Measurements from ENCODE around the gene EFCAB6.

The EFCAB6 gene

DNA sequence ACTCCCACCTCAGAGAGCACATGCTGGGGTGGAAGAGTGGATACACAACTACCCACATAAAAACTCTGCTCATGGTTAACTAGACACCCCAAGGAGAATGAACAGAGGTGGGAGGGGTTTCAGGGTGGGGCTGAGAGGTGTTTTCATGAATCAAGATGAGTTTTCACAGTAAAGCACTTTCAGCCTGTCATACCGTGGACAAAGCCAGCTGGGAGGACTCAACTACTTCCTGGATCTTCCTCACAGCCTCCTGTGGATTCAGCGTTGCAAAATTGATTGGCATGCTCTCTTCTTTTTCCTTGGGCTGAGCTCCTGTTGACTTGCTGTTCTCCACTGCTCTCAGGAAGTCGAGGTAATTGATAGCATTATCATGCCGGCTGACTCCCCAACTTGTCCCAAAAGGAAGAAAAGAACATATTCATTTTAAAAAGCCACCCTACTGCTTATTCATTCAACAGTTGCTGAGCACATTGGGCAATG lies 231.8 kb downstream of the EFCAB6 start:
- DNase-seq (ENCODE audit: low read depth in 2 of 2): no peak

DNA sequence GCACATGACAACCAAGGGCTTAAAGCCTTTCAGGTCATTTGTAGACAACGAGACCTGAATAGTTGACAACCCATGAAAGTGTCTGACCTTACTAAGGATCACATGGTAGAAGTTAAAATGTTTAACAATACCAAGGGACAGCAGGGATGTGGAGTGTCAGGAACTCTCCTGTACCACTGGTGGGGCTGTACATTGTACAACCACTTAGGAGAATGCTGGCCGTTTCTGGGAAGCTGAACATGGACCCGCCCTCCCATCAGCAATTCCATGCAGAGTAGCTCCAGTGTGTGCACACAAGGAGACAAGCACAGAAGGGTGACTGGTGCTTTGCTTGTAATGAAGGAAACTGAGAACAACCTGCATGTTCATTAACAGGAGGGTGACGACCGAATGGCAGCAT lies 237.4 kb downstream of the EFCAB6 start:
- no peak for DNase-seq (ENCODE audit: low read depth in 2 of 2)

DNA sequence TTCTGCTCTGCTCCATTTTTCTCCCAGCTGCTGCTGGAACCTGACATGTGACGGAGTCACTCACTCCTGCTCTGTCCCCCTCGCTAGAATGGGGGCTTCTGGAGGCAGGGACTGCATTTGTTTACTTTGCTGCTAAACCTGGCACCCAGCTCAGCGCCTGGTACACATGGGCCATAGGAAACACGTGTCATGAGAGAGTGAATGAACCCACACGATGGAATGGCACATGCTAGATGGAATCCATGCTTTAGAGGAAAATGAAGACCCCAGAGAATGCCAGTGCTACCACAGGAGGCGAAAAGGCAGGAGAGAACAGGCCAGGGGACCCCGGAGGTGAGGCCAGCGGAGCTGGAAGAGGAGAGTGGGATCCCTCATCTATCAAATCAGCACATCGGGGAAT lies 239.4 kb downstream of the EFCAB6 start:
- DNase-seq (ENCODE audit: low read depth in 2 of 2): no peak

DNA sequence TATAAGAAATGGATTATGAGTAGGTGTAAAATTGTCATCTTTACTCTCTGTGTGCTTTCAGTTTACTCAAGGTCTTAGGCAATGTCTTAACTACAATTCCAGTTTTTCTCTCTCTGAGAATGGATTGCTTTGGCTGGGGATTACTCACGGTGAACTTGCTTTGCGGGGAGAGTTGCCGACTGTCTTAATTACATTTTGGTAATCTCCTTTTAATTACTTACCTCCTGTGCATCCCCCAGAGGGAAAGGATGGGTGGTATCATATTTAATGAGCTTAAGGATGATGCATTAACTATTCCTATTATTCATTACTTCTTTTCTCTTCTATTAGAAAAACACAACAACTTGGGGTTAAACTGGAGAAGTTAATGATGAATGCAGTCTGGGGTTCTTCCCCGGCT lies 240.9 kb downstream of the EFCAB6 start:
- no peak for DNase-seq (ENCODE audit: low read depth in 2 of 2)

DNA sequence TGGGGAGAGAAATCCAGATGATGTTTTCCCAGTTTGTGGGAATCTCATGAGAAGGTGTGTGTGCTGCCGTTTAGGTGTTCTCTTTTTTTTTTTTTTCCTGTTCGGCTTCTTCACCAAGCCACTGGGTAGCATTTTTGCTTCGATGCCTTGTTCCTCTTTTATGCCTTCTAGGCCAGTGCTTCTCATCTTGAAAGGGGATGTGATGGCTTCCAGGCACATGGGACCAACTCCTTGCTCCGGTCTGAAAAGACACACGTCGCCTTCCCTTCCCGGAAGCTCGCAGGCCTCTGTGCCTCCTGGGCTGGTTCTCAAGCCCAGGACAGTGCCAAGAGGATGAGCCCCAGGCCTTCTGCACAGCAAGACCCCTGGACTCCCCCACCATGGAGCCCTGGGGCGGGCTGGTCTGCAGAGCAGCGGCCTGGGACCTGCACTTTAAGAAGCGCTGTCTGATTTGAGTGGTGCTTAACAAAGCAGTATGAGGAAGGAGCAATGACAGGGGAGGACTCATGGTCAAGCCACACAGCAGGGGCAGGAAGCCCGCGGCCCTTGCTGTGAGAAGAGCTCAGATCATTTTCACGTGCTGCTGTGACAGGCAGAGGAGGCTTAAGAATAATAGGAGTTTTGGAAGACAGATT lies 241.5 kb downstream of the EFCAB6 start:
- no peak for DNase-seq (ENCODE audit: low read depth in 2 of 2)

DNA sequence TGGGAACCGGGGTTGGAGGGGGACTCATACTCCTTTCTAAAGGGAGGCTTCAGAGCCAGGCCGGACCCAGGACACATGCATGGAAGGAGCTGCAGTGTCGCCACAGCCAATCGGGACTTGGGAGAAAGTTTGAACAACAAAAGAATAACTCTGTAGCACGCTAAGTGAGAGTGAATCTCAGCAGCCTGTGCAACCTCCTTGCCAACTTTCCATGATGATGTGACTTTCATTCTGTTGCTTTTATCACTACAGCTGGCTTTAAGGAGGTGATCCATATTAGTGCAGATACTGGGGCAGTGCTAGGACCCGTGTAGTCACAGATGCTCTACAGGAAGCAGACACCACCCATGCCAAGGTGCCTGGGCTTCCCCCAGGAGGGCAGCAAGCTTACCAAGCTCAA lies 243.0 kb downstream of the EFCAB6 start:
- no peak for DNase-seq (ENCODE audit: low read depth in 2 of 2)

DNA sequence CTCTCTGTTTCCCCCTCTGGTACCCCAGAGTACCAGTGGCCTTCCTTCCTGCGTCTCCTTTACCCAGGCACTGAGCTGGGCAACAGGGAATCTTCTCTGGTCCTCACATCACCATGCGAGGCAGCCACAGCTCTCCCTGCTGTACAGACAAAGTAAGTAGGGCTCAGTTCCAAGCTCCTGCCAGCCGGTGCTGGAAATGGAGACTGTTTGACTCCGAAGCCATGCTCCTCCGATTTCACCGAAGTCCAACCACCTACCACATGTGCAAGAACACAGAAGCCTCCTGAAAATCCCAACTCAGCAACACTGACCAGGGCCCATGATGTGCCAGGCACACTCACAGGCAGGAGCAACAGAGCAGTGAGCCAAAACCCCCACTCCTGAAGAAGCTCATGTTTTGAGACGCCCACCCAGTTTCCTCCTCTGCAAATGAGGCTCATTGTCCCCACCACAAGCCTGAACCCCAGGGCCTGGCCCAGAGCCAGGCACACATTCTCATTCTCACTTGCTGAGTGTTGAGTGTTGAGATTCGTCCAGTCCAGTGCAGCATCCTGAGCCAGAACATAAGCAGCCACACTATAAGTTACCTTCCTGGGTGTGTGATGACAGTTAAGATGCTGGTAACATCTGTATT lies 244.3 kb downstream of the EFCAB6 start:
- DNase-seq (ENCODE audit: low read depth in 2 of 2): no peak

DNA sequence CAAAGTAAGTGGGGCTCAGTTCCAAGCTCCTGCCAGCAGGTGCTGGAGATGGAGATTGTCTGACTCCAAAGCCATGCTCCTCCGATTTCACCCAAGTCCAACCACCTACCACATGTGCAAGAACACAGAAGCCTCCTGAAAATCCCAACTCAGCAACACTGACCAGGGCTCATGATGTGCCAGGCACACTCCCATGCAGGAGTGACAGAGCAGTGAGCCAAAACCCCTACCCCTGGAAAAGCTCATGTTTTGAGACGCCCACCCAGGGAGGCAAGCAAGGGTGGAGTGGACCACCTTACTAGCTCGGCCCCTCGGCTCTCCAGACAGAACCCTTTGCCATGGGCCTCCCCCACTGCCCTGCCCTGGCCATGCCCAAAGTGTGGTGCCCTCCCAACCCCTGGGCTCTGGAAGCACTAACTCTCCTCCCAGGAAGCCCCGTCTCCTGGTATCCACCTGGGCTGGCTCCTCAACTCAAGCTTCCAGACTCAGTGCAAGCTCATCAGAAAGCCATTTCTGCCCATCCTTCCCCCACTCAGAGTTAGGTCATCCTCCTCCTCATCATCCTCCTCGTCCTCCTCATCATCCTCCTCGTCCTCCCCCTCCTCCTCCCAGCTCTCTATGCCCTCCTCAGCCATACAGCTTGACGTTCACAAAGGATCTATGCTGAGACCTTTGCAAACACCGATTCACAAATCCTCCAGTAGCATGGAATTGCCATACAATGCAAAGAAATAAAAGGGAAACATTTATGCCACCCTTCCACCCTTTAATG lies 245.4 kb downstream of the EFCAB6 start:
- DNase-seq (ENCODE audit: low read depth in 2 of 2): no peak

DNA sequence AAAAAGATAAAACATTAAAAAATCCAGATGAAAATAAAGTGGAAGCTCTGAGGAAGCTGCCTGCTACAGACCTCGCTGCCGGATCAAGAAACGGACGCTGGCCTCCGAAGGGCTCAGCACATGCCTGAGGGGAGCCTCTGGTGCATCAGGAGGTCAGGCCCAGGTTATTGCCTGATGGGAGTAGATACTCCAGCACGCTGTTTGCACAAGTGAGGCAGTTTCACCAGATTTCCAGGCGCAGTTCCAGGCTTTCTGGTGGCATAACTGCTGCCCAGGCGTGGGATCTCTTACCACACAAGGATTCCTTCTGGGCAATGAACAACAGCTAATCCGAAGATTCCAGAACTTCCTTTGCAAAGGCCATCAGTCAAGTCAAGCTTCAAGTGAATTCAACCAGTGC lies 246.1 kb downstream of the EFCAB6 start:
- DNase-seq (ENCODE audit: low read depth in 2 of 2): no peak

DNA sequence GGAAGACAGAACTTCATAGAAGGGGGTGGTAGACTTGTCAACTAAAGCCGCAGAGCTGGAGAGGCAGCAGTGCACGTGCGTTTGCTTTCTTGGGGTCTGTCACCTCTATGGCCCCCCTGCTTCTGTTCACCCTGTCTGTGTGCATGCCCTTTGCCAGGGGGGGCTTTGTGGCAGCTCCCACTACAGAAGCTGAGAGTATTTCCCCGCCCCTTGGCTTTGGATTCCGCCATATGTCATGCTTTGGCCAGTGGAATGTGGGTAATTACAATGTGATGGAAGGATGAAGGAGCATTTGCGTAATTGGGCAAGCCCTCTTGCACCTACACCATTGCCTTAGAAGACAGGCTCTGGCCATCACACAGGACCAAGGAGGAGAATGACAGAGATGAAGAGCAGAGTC lies 247.2 kb downstream of the EFCAB6 start:
- DNase-seq (ENCODE audit: low read depth in 2 of 2): no peak

DNA sequence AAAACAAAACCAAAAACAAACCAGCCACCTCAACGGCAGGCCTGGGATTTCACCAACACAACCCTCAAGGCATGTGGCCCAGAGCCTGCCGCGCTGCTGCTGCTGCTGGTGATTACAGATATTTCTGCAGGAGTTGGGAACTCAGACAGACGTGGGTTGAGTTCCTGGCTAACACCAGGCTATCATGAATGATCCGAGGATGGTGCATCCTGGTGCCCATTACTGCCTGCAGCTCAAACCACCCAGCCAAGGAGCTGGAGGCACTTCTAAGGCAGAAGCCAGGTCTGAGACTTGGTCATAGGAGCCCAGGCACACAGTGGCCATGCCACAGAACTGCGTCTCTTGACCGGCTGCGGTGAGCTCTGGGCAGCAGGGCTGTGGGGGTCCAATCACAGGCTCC lies 248.5 kb downstream of the EFCAB6 start:
- DNase-seq (ENCODE audit: low read depth in 2 of 2): no peak

DNA sequence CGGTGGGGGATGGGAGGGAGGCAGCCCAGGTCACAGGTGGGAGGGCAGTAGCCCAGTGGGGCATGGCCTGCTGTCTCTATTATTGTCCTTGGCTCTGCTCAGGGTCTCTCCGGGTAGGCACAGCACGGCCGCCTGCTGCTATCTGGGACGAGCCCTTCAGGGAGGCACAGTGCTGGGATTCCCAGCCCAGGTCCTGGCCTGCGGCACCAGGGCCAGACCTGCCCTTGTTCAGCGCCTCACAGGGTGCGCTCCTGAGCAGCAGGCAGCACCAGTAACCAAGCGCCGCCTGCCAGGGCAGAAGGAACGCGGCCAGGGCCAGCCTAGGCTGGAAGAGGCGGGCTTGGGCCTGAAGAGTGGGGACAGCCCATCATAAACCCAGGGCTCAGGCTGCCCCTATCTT lies 249.3 kb downstream of the EFCAB6 start:
- DNase-seq (ENCODE audit: low read depth in 2 of 2): no peak

DNA sequence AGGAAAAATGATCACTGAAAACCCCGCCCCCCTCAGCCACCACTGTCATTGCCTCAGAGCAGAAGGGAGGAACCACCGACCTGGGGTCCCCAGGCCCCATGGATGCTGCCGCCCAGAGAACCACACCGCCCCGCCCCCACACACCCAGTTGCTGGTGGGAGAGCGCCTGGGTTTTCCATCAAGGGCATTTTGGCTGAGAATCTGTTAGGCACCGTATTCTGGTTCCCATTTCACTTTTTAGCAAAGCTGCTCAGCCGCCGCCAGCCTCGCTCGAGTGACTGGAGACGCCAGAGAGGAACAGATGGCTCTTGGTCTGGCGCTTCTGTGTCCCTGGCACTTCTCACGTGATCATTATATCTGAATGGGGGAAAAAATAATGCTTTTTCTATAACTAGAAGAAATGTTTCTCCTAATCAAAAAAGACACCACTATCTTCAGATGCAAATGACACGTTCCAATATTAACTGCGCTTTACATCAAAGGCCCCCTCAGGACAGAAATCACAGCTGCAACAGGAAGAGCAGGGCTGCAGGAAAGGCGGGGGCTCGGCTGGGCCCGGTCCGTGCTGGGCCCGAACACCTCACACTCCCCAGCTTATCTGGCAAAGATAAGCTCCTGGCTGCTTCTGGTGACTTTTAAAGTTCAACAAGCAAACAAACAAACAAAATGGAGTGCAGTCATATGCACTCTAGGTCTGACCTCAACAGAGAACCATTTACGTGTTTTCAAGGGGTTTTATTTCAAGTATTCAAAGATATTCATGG lies 250.5 kb downstream of the EFCAB6 start:
- DNase-seq (ENCODE audit: low read depth in 2 of 2): no peak

DNA sequence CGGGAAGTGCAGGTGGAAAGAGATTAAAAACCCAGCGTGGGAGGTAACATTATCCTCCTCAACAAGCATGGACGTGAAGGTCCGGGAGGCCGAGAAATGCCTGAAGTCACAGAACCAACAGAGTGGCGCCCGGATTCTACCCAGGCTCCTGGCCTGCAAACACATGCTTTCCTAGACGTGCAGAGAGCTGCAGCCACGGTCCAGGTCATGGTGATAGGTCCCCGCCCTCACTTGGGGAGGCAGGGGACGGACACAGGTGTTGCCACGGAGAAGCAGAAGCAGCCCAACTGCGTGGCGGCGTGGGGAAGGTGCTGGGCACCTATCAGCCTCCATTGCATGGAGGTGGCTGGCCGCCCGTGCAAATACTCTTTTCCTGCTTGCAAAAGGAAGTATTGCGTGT lies 251.5 kb downstream of the EFCAB6 start:
- no peak for DNase-seq (ENCODE audit: low read depth in 2 of 2)

DNA sequence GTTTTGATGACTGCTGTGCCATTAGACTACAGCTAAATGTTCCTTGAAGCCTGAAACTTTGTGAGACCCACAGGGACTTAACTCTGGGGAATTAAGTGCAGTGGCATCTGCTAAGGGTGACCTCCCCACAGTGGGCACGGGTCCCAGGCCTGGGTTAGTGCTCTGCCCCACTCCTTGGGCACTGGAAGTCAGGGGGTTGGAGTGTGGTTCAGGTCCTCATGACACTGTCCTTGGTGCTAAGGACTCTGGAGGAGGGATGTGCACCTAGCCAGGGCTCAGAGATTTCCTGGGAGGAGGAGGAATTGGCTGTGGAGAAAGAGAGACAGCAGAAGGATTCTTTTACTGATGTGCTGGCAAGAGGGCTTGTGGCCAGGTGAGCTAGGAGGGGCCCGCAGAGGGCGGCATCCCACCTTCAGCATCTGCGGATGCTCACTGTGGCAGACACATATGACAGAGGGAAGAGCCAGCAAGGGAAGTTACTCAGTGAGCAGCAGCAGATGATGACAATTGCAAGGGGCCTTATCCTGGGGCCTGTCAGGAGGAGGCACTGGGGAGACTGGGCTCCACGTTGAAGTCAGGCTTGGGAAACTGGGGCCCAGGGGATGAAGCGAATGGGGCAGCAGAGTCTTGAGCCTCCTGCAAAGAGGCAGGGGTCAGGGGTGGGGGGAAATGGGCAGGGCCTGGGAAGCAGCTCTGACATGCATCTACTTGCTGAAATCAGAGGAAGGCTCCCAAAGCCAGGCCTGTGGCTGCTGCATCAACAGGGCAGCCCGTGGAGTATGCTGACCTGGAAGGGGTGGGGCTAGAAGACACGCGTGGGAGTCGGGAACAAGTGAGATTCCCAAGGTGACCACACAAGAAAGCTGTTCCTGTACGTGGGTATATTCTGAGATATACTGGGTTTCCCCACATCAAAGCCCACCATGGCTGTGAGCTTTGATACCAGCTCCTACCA lies 256.3 kb downstream of the EFCAB6 start:
- DNase-seq (ENCODE audit: low read depth in 2 of 2): no peak

DNA sequence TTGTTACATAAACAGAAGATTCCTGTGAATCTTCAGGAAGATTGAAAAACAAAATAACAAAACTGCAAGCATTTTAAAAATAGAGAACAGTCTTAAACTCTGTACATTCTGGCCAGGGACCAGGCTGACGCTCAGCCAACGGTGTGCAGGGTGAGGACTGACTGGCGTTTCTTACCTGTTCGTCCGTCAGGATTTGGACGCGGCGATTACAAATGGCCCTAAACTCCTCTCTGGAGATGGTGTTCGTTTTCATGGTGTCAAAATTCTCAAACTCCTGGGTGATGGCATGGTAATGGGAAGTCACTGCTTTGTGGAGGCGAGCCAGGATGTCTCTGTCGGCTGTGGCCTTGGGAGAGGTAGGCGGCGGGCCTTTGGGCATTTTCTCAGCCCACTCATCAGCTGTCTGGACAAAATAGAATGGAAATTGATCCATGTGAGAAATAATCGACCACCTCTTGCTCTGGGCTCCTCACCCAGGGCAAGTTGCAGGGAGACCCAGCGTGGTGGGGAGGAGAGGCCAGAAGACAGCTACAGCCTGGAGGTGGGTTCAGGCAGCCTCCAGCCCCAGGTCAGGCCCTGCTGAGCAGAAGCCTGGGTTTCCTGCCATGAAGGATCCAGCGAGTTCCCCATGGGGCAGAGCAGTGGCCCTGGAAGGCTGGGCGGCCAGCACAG lies 257.3 kb downstream of the EFCAB6 start:
- DNase-seq (ENCODE audit: low read depth in 2 of 2): no peak

DNA sequence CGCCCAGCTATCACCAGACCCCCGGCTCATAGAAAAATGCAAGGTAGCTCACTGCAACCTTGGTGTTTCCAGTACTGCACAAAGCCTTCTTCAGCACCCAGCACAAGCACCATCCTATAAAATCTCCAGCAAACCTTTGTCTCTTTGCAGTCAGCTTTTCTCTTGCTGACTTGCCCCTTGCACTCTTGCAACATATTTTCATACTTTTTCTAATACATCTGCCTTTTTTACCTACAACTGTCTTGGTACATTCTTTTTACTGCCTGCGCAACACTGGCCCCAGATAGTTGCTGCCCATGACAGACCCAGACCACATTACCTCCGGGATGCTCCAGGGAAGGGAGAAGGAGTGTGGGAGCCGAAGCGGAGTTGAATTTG lies 257.9 kb downstream of the EFCAB6 start:
- no peak for DNase-seq (ENCODE audit: low read depth in 2 of 2)

DNA sequence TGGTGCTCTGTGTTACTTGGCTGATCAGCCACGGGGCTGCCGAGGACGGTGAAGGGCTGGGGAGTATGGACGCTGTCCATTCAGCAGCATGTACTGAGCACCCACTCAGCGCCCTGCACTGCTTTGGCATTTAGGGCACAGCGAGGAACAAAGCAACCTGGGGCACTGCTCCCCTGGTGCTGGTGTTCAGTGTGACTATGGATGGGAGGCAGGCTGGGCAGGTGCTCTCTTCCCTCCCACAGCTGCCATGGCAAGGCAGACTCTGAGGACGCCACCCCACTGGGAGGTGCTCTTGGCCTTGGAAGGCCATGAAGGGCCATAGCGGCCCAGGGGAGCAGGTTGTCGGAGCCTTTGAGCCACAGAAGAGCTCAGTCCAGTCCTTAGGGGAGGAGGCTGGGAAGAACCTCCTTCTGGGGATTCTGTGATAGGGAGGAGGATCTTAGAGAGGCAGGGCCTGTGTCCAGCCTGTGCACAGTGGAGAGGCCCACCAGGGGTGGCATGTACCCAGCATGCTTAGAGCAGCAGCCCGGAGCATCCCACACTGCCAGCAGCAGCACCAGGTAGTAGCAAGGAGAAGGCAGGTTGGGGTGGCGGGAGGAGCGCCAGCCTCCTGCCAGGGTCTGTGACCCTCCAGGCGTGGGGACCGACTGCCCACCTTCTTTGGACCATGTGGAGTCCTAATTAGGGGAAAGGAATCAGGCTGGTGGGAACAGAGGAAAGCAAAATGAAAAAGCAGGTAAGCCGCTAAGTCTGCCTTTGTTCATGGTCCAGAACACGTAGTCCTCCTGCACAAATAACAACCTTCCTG lies 258.4 kb downstream of the EFCAB6 start:
- DNase-seq (ENCODE audit: low read depth in 2 of 2): no peak

DNA sequence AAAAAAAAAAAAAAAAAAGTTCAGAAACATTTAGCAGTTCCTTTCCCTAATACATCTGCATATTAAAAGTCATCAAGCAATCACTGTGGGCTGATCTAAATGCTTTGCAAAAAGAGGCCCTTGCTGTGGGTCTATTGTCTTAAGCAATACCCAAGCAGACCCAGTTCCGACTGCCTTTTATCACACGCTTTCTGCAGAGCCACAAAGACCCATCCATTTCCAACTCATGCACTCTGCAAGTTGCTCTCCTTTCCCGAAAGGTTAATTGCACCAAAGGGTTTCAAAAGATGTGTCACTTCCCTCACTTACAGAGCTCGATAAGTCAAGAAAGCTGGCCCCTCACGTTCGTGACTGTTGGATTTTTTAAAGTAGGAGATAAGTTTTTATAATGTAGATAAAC lies 261.4 kb downstream of the EFCAB6 start:
- DNase-seq (ENCODE audit: low read depth in 2 of 2): no peak

All from stimulated activated CD8-positive, alpha-beta memory T cell treated with anti-CD3 and anti-CD28 coated beads, Interleukin-2, amount 100 ng/mL, for 48 hours (primary cell).